Mammary epithelial cell (primary cell): ENCODE results near the gene EP400.
"Not testable (repeated sequence)": the region's sequence is repeated elsewhere in the genome, so short reads cannot be mapped to it uniquely, and the experiment has no call there.

ENCODE experiments used
- CTCF ChIP-seq, 2 donors: IDR thresholded peaks in 1 of 2; conservative IDR thresholded peaks in 1 of 2; 2 replicates each; pipeline ENCODE4 v1.5.1; 2011 to 2012; ENCODE audit warnings: inconsistent platforms in 2 of 2, low read length in 2 of 2, mild to moderate bottlenecking in 2 of 2, control low read depth in 1 of 2, low read depth in 1 of 2; ENCODE audit not compliant: insufficient read depth in 1 of 2; ENCODE audit errors: extremely low read depth in 1 of 2
- EZH2 ChIP-seq: IDR thresholded peaks from 2 replicates; pipeline ENCODE4 v1.6.1; 2012; ENCODE audit warnings: low read length, inconsistent platforms, borderline replicate concordance

- TF ChIP-seq EZH2; CTCF (conservative IDR thresholded peaks at IDR 0.05 in 1 of 2, IDR thresholded peaks at IDR 0.05 in 1 of 2; ENCODE audit: extremely low read depth in 1 of 2, insufficient read depth in 1 of 2, low read depth in 1 of 2, low read length in 2 of 2): not testable (repeated sequence)
These were observed 153.3 kb downstream of the EP400 start for GRCh38 chr12:132103072-132103471.
